DMS79 treated with DMSO at 0.1 percent for 48 hours (cell line): ENCODE data around the gene C1orf146.
"Not testable (repeated sequence)": the region's sequence is repeated elsewhere in the genome, so short reads cannot be mapped to it uniquely, and the experiment has no call there.

Experiments used
- DNase-seq: peaks from one replicate; lab custom pipeline; 2025; lab: John Stamatoyannopoulos, UW

The C1orf146 gene

DNA sequence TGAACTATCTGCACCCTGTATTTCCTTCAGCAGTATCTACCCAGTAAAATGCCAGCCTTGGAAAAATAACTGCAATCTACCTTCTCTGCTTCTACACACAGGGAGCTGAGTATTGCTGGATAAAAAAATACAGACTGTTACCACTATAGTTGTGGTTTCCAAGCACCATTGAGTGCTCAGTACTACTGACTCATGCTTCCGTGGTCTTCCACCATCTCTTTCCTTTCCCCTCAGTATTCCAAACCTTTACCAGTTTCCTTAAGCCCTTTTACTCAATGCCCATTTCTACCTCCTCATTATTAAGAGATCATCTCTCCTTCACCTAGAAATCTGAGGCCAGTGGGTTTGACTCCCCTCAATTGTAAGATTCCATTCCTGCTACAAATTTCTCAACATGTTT lies 57.2 kb downstream of the C1orf146 start:
- DNase-seq, result no peak

DNA sequence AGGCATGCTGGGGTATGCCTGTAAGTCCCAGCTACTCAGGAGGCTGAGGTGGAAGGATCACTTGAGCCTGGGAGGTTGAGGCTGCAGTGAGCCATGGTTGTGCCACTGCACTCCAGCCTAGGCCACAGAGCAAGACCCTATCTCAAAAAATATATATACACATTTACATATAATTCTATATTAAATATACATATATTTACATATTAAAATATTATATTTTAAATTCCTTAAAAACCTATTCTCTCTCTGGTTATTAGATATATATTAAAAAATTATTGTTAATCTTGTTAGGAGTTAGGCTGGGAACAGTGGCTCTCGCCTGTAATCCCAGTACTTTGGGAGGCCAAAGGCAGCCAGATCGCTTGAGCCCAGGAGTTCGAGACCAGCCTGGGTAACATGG lies 58.4 kb downstream of the C1orf146 start:
- DNase-seq, result no peak

DNA sequence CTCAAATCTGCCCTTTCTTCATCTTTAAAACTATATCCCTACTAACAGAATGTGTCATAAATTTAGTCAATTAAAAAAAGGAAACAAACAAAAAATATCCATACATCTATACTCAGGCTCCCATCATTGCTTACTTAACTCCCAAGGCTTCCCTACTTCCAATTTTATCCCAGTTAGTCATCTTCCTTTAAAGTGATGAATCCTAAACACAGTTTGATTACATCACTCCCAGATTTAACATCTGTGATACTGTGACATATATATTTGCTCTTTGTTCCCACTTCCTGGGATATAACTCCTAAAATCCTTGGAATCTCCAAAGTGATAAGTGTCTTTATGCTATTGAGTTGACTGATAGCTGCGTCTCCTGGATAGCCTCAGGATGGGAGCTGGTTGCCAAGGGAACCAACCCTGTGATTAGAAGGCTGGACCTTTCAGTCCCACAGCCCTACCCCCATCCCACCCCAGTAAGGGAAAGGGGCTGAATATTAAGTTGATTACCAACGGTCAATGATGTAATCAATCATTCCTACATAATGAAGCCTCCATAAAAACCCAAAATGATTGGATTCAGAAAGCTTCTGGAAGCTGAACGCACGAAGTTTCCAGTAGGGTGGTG lies 59.5 kb downstream of the C1orf146 start:
- DNase-seq, result no peak

DNA sequence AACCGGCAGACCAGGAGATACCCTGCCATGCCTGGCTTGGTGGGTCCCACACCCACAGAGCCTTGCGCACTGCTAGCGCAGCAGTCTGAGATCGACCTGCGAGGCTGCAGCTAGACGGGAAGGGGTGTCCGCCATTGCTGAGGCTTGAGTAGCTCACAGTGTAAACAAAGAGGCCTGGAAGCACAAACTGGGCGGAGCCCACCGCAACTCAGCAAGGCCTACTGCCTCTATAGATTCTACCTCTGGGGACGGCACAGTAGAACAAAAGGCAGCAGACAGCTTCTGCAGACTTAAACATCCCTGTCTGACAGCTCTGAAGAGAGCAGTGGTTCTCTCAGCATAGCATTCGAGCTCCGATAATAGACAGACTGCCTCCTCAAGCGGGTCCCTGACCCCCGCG lies 62.1 kb downstream of the C1orf146 start:
- not testable (repeated sequence) for DNase-seq

DNA sequence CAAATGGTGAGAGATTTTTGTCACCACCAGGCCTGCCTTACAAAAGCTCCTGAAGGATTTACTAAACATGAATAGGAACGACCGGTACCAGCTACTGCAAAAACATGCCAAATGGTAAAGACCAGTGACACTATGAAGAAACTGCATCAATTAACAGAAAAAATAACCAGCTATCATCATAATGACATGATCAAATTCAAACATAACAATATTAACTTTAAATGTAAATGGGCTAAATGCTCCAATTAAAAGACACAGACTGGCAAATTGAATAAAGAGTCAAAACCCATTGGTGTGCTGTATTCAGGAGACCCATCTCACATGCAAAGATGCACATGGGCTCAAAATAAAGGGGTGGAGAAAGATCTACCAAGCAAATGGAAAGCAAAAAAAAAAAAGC lies 63.7 kb downstream of the C1orf146 start:
- not testable (repeated sequence) for DNase-seq

DNA sequence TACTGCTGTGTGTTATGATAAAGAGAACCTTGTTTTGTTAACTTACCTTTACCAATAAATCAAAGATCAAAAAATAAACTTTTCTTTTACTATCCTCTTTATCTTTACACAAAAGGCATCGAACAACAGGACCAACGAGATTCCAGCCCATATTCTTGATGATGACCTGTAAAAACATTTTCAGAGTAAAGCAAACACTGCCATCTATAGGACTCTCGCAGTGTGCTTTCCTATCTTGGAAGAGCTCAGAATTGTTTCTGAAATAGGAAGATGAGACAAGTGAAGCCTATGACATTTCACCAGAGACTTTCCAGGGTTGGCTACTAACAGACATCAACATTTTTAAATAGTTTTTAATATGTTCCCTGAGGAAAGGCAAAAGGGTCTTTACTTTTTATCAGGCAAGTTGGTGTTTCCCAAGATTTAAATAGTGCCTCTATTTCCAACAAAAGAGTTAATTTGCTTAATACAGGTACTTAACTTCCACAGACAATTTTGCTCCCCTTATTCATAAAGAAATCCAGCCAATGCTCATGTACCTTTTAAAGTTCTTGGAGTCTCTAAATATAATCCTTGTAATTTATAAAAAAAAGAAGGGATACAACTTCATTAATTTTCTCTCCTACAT lies 73.8 kb downstream of the C1orf146 start:
- no peak for DNase-seq
